Thyroid gland (tissue), 4 donors: ENCODE measurements around the gene RPS6KB2. TPM values are rescaled to one million over a fixed set of nuclear protein-coding genes. Genes with fewer than 3 reads are reported as not detected.

Experiments used
- DNase-seq, 2 donors: peaks; one replicate each; pipeline ENCODE4 v3.0.0-alpha.2; 2019
- H3K27ac ChIP-seq, 3 donors: fragments of 200-600 bp; sonication (generic); 1 replicate in 2 of 3; 2 replicates in 1 of 3; pipeline ENCODE4 v1.5.1; 2016 to 2019; ENCODE audit warnings: mild to moderate bottlenecking in 1 of 3, moderate library complexity in 1 of 3
- H3K27me3 ChIP-seq: fragments of 200-600 bp; sonication (generic); one replicate; pipeline ENCODE4 v1.5.1; 2019
- H3K36me3 ChIP-seq, 2 donors: fragments of 200-600 bp; sonication (generic); one replicate each; pipeline ENCODE4 v1.5.1; 2016 to 2019
- H3K4me1 ChIP-seq, 2 donors: fragments of 200-600 bp; sonication (generic); one replicate each; pipeline ENCODE4 v1.5.1; 2017 to 2019
- H3K4me3 ChIP-seq, 3 donors: fragments of 200-600 bp; sonication (generic); replicated peaks in 1 of 3; 1 replicate in 2 of 3; 2 replicates in 1 of 3; pipeline ENCODE4 v1.5.1; 2016; ENCODE audit warnings: mild to moderate bottlenecking in 1 of 3
- H3K9me3 ChIP-seq: fragments of 200-600 bp; sonication (generic); one replicate; pipeline ENCODE4 v1.5.1; 2017
- CTCF ChIP-seq, 6 experiments: fragments of 200-600 bp in 3 of 6; fragments of 450-650 bp in 3 of 6; sonication (generic) in 3 of 6; IDR thresholded peaks; one replicate each; pipeline ENCODE4 v1.5.1; 2016 to 2019; ENCODE audit warnings: antibody characterized with exemption in 6 of 6, mild to moderate bottlenecking in 2 of 6, inconsistent platforms in 1 of 6, moderate library complexity in 1 of 6
- POLR2A ChIP-seq, 2 donors: fragments of 450-650 bp; IDR thresholded peaks; one replicate each; pipeline ENCODE4 v1.6.1; 2017; ENCODE audit warnings: antibody characterized with exemption in 2 of 2, mild to moderate bottlenecking in 2 of 2, moderate library complexity in 1 of 2
- WGBS, 2 donors: methylation state at CpG; one replicate each; pipeline ENCODE4 v1.1.5; 2017; 5-methylcytosine and 5-hydroxymethylcytosine counted together
- intact Hi-C: fragments of 100-400 bp; cut with DNase I; formaldehyde crosslinking; loops from one replicate; pipeline ENCODE4 v1.15.1; 2023
- total RNA-seq, 4 donors: library from RNA; depleted of rRNA; stranded (reverse); fragments of >200 nt; gene quantifications; one replicate each; pipeline ENCODE4 v1.2.3, GENCODE V29; 2016

RPS6KB2 gene
- total RNA-seq, 4 donors from 2014 or later: 44.1 to 102 (median 62.2) TPM

DNA sequence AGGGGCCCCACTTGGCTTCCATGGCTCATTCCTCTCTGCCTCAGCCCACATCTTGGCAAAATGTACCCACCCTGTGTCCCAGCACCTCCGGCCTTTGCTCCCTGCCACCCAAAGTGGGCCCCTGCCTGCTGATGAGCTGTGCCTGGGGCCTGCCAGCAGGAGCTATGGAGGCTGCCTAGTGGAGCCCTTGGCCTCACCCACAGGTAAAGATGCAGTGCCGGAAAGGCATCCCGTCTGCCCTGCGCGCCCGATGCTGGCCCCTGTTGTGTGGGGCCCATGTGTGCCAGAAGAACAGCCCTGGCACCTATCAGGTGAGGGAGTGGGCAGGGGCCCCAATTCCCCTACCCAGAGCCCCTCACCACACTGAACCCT is 23.1 kb upstream of the RPS6KB2 start:
- WGBS, 2 donors: 94% methylated on average over 5 of the region's 6 CpGs; no CpG with 5 or more reads in 1 of the 2 donors
- peaks cover 35 to 51% of the 10 kb centered on the region in 2 donors for H3K4me1 ChIP-seq

GRCh38 chr11:67405688-67406339 is 22.5 kb upstream of the RPS6KB2 start:
- intact Hi-C loops: no loop called here
- Histone ChIP-seq H3K4me3 (no peak overlapping the region), H3K36me3 (no peaks in the 10 kb centered on the region), H3K9me3 (no peaks in the 10 kb centered on the region), H3K27ac (no peak overlapping the region), H3K4me1 (peaks cover 29 to 45% of the 10 kb centered on the region in 2 donors), H3K27me3 (no peaks in the 10 kb centered on the region)
- WGBS, 2 donors: 87 to 97% methylated on average over 3 to 8 of the region's 9 CpGs
- DNase-seq: no peak
- no peak for TF ChIP-seq CTCF (IDR thresholded peaks at IDR 0.05)
- TF ChIP-seq POLR2A (IDR thresholded peaks at IDR 0.05): no peak

More for the DNA sequence above, 23.1 kb upstream of the RPS6KB2 start:
- no peak for TF ChIP-seq POLR2A (IDR thresholded peaks at IDR 0.05)
- no peak for TF ChIP-seq CTCF (IDR thresholded peaks at IDR 0.05)
- no peaks in the 10 kb centered on the region for H3K9me3 ChIP-seq
- peak overlapping the region in 2 of 3 donors; percentile 75 to 79 for H3K27ac ChIP-seq
- DNase-seq: no peak
- H3K36me3 ChIP-seq: no peaks in the 10 kb centered on the region
- intact Hi-C loops: no loop called here
- no peaks in the 10 kb centered on the region for H3K27me3 ChIP-seq
- no peak overlapping the region for H3K4me3 ChIP-seq

GRCh38 chr11:67406420-67406968 is 21.8 kb upstream of the RPS6KB2 start:
- Histone ChIP-seq H3K27me3 (no peaks in the 10 kb centered on the region), H3K27ac (no peak overlapping the region), H3K4me3 (no peak overlapping the region), H3K36me3 (no peaks in the 10 kb centered on the region), H3K9me3 (no peaks in the 10 kb centered on the region), H3K4me1 (peaks cover 25 to 50% of the 10 kb centered on the region in 2 donors)
- intact Hi-C loops: no loop called here
- no peak for TF ChIP-seq CTCF (IDR thresholded peaks at IDR 0.05)
- TF ChIP-seq POLR2A (IDR thresholded peaks at IDR 0.05): no peak
- DNase-seq: no peak
- WGBS, 2 donors: 80 to 89% methylated on average over 6 to 16 of the region's 18 CpGs

DNA sequence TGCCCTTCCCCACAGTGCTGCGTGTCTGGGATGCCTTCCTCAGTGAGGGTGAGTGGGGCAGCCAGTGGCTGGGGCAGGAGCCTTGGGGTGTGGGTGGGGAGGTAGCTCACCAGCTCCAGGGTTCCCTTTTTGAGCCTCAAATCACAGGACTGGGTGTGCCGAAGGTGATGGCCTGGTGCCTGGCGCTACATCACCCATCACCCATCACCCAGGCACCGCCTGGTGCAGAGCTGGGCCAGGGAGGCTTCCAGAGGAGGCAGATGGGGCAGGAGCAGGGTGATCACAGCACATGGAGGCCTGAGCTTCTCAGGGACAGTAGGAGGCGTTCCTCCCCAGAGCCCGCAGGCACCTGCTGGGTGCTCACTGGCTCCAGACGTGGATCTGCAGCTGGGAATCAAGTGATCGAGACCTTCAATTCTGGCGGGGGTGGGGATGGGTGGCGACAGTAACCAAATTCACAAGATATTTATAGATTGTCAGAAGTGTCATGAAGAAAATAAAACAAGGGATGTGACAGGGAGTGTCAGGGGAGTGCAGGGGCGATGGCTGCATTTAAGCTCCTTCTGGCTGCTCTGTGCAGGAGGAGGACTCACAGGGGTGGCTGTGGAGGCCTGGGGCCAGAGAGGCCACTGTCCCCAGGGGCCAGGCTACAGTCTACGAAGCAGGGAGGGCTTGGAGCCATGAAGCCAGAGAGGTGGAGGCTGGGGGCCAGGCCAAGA is 21.2 kb upstream of the RPS6KB2 start:
- 72 to 75% methylated on average over 9 of the region's 12 CpGs for whole genome bisulfite sequencing, 2 donors
- no peak overlapping the region for H3K27ac ChIP-seq
- DNase-seq: no peak

More for the DNA sequence above, 21.2 kb upstream of the RPS6KB2 start:
- intact Hi-C loops: no loop called here
- no peak for TF ChIP-seq POLR2A (IDR thresholded peaks at IDR 0.05)
- TF ChIP-seq CTCF (IDR thresholded peaks at IDR 0.05): no peak
- Histone ChIP-seq H3K36me3 (no peaks in the 10 kb centered on the region), H3K4me1 (peaks cover 22 to 53% of the 10 kb centered on the region in 2 donors), H3K9me3 (no peaks in the 10 kb centered on the region), H3K27me3 (no peaks in the 10 kb centered on the region), H3K4me3 (no peak overlapping the region)
